Keratinocyte (primary cell): ENCODE measurements around the gene ITGAV.

Source experiments
- CTCF ChIP-seq, 3 experiments: IDR thresholded peaks in 1 of 3; conservative IDR thresholded peaks in 1 of 3; optimal IDR thresholded peaks in 1 of 3; 2 replicates in 2 of 3; 3 replicates in 1 of 3; pipeline versions ENCODE3 to v1.5.1; 2011; ENCODE audit warnings: low read length in 3 of 3, mild to moderate bottlenecking in 3 of 3, moderate library complexity in 2 of 3, control low read depth in 1 of 3, inconsistent platforms in 1 of 3; ENCODE audit not compliant: insufficient read depth in 2 of 3; ENCODE audit errors: extremely low read depth in 1 of 3
- EZH2 ChIP-seq: IDR thresholded peaks from one replicate; pipeline ENCODE4 v1.6.1; 2012; ENCODE audit warnings: inconsistent platforms, mild to moderate bottlenecking, low read length, moderate library complexity

DNA sequence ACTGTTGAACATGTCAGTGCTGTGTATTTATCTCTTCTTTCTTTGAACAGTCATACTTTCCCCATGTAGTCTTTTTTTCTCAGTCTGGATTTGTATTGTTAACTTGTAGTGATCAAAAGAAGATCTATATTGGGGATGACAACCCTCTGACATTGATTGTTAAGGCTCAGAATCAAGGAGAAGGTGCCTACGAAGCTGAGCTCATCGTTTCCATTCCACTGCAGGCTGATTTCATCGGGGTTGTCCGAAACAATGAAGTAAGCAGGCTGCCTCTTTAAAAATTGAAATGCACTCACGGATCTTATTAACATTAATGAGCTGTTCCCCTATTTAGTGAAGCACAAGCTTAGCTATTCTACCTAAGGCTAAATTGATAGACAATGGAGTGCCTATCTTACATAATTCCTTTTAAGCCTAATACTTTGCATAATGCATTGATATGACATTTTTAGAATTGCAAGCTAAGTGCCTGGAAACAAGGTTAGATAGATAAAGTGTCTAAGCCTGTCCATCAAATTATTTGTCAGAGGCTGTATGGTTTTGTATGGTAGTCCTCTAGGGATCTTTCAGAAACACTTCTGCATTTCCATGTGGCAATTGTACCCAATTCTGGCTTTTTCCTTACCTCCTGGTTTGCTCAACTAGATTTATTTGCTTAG lies 74.7 kb downstream of the ITGAV start:
- no peak for TF ChIP-seq CTCF (optimal IDR thresholded peaks at IDR 0.05 in 1 of 3, IDR thresholded peaks at IDR 0.05 in 1 of 3, conservative IDR thresholded peaks at IDR 0.05 in 1 of 3; ENCODE audit: extremely low read depth in 1 of 3, insufficient read depth in 2 of 3, low read length in 3 of 3)
- TF ChIP-seq EZH2, result no peak
